ENCODE results near the gene GTF2E1. TPM values are rescaled to one million over a fixed set of nuclear protein-coding genes. Genes with fewer than 3 reads are reported as not detected.

The GTF2E1 gene
- polyA plus RNA-seq, 2 of the 4 experiments (the other 2 are of a cell fraction): 18.6 to 26.8 TPM

DNA sequence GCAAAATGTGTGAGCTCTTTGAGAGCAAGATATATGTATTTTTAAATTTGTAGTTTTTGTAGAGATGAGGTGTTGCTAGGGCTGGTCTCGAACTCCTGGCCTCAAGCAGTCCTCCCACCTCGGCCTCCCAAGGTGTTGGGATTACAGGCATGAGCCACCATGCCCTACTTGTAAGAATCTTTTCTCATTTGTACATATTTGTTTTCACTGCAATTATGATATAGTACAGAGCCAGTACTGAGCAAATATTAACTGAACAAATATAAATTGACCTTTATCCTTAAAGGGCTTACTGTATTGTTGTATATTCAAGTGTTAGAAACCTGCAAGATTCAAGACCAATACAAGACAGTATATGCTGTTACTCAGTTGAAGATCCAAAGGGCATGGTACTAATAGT lies 53.4 kb downstream of the GTF2E1 start:
- no peak overlapping the region for H3K27ac ChIP-seq
- peak in 1 of 2 experiments; percentile 37 for DNase-seq (ENCODE audit: low read depth in 1 of 2, low spot score in 1 of 2)
- peaks cover 19% of the 10 kb centered on the region; the same call in 2 of the 3 replicates for H3K4me1 ChIP-seq
- 4% methylated on average over 2 of the region's 2 CpGs for WGBS (ENCODE audit: missing lambda C conversion rate)
- H3K4me3 ChIP-seq: no peak overlapping the region
- ATAC-seq: peak in 1 of 2 experiments; percentile 51; a peak in 3 of 6 replicates
- no peaks in the 10 kb centered on the region for H3K9me3 ChIP-seq
- FAIRE-seq: no peak
- CTCF ChIA-PET: interaction anchor here (0.9 to 2.3 kb wide), 8 partner anchors 18 to 235 kb away, joined by 3 to 28 read pairs (median 4); partner anchors contain the start of gene HGD
- POLR2A ChIA-PET: no interaction called here
- no peak overlapping the region; the same call in 2 of the 3 replicates for H3K4me2 ChIP-seq
- TF ChIP-seq EHF (CRISPR knock-in tag; IDR thresholded peaks at IDR 0.05) (no peak), ZNF302 (CRISPR knock-in tag; IDR thresholded peaks at IDR 0.05) (no peak), BHLHE40 (IDR thresholded peaks at IDR 0.05; ENCODE audit: low read depth, low read length) (no peak), MAFK (IDR thresholded peaks at IDR 0.05; ENCODE audit: partially characterized antibody) (no peak), JUN (IDR thresholded peaks at IDR 0.05) (no peak), CBX8 (IDR thresholded peaks at IDR 0.05) (no peak), CHD4 (IDR thresholded peaks at IDR 0.05; ENCODE audit: borderline replicate concordance) (no peak)
- TF ChIP-seq, protein P1, sequence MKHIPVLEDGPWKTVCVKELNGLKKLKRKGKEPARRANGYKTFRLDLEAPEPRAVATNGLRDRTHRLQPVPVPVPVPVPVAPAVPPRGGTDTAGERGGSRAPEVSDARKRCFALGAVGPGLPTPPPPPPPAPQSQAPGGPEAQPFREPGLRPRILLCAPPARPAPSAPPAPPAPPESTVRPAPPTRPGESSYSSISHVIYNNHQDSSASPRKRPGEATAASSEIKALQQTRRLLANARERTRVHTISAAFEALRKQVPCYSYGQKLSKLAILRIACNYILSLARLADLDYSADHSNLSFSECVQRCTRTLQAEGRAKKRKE (CRISPR knock-in tag; IDR thresholded peaks at IDR 0.05; ENCODE audit: low read depth): no peak

DNA sequence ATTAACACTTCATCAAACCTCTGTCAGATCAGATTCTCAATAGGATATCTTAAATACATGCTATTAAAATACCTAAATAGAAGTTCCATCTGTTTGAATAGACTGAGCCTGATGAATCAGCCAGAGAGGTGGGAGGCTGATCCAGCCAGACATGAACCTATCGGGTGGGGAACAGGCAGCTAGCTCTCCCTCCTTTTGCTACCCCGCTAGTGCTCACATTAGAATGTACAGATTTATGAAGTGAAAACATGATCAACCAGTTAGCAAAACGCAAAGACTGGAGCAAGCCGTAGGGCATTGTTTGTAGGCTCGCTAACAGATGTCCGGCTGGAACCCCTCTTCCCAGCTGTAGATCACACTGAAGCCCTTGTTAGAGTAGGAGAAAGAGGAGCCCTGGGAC lies 54.4 kb downstream of the GTF2E1 start:
- DNase-seq (ENCODE audit: low read depth in 1 of 2, low spot score in 1 of 2): no peak
- CTCF ChIA-PET: interaction anchor here (2.0 kb wide), 1 partner anchor 235 kb away, joined by 5 read pairs; no protein-coding TSS in a partner anchor
- FAIRE-seq: no peak
- H3K9me3 ChIP-seq: no peaks in the 10 kb centered on the region
- TF ChIP-seq NFE2L2 (conservative IDR thresholded peaks at IDR 0.05; ENCODE audit: low read length) (no peak), ZNF302 (CRISPR knock-in tag; IDR thresholded peaks at IDR 0.05) (no peak)
- H3K4me2 ChIP-seq: no peak overlapping the region
- POLR2A ChIA-PET: no interaction called here
- peaks cover 16% of the 10 kb centered on the region; the same call in 2 of the 3 replicates for H3K4me1 ChIP-seq
- H3K4me3 ChIP-seq: no peak overlapping the region
- H3K27ac ChIP-seq: no peak overlapping the region
- ATAC-seq: no peak
- 89% methylated on average over 6 of the region's 6 CpGs for WGBS (ENCODE audit: missing lambda C conversion rate)

DNA sequence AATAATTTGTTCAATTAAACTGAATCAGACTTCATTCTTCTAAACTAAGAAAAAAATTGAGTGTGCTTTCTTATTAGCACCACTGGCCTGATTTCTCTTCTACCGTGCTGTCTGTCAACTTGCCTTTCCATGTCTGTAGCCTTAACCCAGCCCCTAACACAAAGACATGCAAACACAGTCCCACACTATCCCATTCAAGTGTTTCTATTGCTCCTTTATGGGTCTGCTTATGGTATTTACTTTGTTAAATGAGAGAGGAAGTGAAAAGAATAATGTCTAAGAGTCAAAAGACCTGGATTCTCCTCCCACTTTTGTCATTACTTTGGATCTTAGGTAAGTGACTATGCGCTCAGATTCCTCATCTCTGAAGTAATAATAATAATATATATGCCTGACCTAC lies 55.3 kb downstream of the GTF2E1 start:
- Histone ChIP-seq H3K4me1 (peaks cover 12% of the 10 kb centered on the region; the same call in 2 of the 3 replicates), H3K9me3 (no peaks in the 10 kb centered on the region), H3K4me3 (no peak overlapping the region), H3K4me2 (no peak overlapping the region), H3K27ac (no peak overlapping the region)
- TF ChIP-seq ESRRA (IDR thresholded peaks at IDR 0.05; ENCODE audit: borderline replicate concordance, low read length): no peak
- FAIRE-seq (no peak), ATAC-seq (no peak), DNase-seq (ENCODE audit: low read depth in 1 of 2, low spot score in 1 of 2) (no peak)
- WGBS (ENCODE audit: missing lambda C conversion rate): 93% methylated on average over 2 of the region's 2 CpGs
- ChIA-PET POLR2A (no interaction called here), CTCF (interaction anchor here (1.8 to 2.0 kb wide), 2 partner anchors 230 to 236 kb away, joined by 5 read pairs; no protein-coding TSS in a partner anchor)

DNA sequence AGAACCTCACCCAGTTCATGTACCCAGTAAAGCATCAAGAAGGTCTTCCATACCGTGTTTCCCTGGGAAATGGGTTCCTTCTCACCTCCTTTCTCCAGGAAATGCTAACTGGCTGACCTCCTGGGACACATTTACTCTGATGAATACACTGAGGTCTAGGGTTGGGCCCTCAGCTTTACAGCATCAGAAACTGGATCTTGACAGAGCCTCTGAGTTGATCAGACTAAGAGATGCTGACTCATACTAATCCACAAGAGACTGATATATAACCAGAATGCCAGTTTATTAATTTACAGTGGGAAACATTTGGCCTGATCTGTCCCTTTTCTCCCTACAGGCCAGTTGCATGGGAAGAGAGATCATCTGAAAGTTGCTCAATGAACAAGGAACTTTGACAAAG lies 55.8 kb downstream of the GTF2E1 start:
- 38% methylated on average over 1 of the region's 1 CpG for WGBS (ENCODE audit: missing lambda C conversion rate)
- H3K4me2 ChIP-seq: no peak overlapping the region
- ChIA-PET POLR2A (no interaction called here), CTCF (interaction anchor here (1.8 to 2.0 kb wide), 2 partner anchors 231 to 237 kb away, joined by 5 read pairs; no protein-coding TSS in a partner anchor)
- FAIRE-seq: no peak
- no peak for DNase-seq (ENCODE audit: low read depth in 1 of 2, low spot score in 1 of 2)
- ATAC-seq: no peak
- TF ChIP-seq HEYL (CRISPR knock-in tag; IDR thresholded peaks at IDR 0.05) (no peak), MAFK (IDR thresholded peaks at IDR 0.05; ENCODE audit: partially characterized antibody) (peak; percentile 57)
- H3K27ac ChIP-seq: no peak overlapping the region
- no peaks in the 10 kb centered on the region for H3K9me3 ChIP-seq
- H3K4me1 ChIP-seq: peaks cover 12% of the 10 kb centered on the region; the same call in 2 of the 3 replicates
- H3K4me3 ChIP-seq: no peak overlapping the region

DNA sequence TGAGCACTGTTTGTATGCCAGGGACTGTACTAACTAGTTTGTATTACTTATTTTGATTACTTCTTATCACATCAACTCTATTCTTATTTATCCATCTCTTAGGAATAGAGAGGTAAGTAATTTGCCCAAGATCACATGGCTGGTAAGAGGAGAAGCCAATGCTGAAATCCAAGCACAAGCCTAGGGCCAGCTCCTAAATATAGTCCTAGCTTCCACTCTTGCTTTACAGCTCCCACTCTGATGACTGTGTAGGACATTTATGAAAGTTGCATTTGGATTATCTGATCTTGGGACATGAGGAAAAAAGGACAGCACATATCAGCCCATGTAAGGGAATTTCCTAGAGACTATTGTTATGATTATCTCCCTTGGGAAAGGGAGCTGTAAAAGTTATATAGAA lies 58.1 kb downstream of the GTF2E1 start:
- DNase-seq (ENCODE audit: low read depth in 1 of 2, low spot score in 1 of 2) (no peak), ATAC-seq (no peak), FAIRE-seq (no peak)
- H3K4me1 ChIP-seq: peaks cover 8% of the 10 kb centered on the region; the same call in 2 of the 3 replicates
- CTCF ChIA-PET: no interaction called here
- no peak for TF ChIP-seq POLR2AphosphoS2 (conservative IDR thresholded peaks at IDR 0.05; ENCODE audit: low read length)
- no peak for TF ChIP-seq MAFK (IDR thresholded peaks at IDR 0.05; ENCODE audit: partially characterized antibody)
- H3K27ac ChIP-seq: no peak overlapping the region
- no peak overlapping the region for H3K4me2 ChIP-seq
- no peak overlapping the region for H3K4me3 ChIP-seq
- POLR2A ChIA-PET: interaction anchor here (1.8 kb wide), 1 partner anchor 11 kb away, joined by 3 read pairs; no protein-coding TSS in a partner anchor
- no peaks in the 10 kb centered on the region for H3K9me3 ChIP-seq

DNA sequence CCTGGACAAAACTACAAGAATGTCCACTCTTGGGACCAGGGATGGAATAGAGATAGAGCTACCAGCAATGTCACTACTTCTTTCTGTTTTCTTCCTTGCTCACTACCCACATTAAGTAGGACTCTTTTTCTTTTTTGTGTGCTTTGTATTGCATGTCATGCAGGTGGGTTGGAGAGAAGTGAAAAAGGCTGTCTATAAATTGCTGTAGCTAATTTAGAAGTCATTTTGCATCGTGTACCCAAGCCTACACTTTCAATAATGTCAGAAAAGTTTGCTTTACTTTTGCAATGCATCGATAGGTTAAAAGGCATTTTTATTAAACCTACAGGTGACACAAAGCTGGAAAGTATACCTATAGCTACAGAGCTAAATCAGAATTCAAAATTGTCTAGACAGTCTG lies 58.9 kb downstream of the GTF2E1 start:
- WGBS (ENCODE audit: missing lambda C conversion rate): 46% methylated on average over 2 of the region's 2 CpGs
- no peaks in the 10 kb centered on the region for H3K9me3 ChIP-seq
- FAIRE-seq (no peak), DNase-seq (ENCODE audit: low read depth in 1 of 2, low spot score in 1 of 2) (no peak), ATAC-seq (no peak)
- H3K4me2 ChIP-seq: no peak overlapping the region
- H3K4me3 ChIP-seq: no peak overlapping the region
- POLR2A ChIA-PET: interaction anchor here (1.8 kb wide), 1 partner anchor 12 kb away, joined by 3 read pairs; no protein-coding TSS in a partner anchor
- H3K4me1 ChIP-seq: no peaks in the 10 kb centered on the region; the same call in 2 of the 3 replicates
- H3K27ac ChIP-seq: no peak overlapping the region
- CTCF ChIA-PET: interaction anchor here (0.6 to 1.1 kb wide), 2 partner anchors 50 to 240 kb away, joined by 3 to 4 read pairs; no protein-coding TSS in a partner anchor
- TF ChIP-seq MAZ (IDR thresholded peaks at IDR 0.05; ENCODE audit: borderline replicate concordance, low read depth, low read length) (no peak), MAFK (IDR thresholded peaks at IDR 0.05; ENCODE audit: partially characterized antibody) (no peak), JUNB (IDR thresholded peaks at IDR 0.05) (no peak)
- TF ChIP-seq, protein P2, sequence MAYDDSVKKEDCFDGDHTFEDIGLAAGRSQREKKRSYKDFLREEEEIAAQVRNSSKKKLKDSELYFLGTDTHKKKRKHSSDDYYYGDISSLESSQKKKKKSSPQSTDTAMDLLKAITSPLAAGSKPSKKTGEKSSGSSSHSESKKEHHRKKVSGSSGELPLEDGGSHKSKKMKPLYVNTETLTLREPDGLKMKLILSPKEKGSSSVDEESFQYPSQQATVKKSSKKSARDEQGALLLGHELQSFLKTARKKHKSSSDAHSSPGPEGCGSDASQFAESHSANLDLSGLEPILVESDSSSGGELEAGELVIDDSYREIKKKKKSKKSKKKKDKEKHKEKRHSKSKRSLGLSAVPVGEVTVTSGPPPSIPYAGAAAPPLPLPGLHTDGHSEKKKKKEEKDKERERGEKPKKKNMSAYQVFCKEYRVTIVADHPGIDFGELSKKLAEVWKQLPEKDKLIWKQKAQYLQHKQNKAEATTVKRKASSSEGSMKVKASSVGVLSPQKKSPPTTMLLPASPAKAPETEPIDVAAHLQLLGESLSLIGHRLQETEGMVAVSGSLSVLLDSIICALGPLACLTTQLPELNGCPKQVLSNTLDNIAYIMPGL (CRISPR knock-in tag; IDR thresholded peaks at IDR 0.05; ENCODE audit: borderline replicate concordance): no peak
- TF ChIP-seq, protein P3, sequence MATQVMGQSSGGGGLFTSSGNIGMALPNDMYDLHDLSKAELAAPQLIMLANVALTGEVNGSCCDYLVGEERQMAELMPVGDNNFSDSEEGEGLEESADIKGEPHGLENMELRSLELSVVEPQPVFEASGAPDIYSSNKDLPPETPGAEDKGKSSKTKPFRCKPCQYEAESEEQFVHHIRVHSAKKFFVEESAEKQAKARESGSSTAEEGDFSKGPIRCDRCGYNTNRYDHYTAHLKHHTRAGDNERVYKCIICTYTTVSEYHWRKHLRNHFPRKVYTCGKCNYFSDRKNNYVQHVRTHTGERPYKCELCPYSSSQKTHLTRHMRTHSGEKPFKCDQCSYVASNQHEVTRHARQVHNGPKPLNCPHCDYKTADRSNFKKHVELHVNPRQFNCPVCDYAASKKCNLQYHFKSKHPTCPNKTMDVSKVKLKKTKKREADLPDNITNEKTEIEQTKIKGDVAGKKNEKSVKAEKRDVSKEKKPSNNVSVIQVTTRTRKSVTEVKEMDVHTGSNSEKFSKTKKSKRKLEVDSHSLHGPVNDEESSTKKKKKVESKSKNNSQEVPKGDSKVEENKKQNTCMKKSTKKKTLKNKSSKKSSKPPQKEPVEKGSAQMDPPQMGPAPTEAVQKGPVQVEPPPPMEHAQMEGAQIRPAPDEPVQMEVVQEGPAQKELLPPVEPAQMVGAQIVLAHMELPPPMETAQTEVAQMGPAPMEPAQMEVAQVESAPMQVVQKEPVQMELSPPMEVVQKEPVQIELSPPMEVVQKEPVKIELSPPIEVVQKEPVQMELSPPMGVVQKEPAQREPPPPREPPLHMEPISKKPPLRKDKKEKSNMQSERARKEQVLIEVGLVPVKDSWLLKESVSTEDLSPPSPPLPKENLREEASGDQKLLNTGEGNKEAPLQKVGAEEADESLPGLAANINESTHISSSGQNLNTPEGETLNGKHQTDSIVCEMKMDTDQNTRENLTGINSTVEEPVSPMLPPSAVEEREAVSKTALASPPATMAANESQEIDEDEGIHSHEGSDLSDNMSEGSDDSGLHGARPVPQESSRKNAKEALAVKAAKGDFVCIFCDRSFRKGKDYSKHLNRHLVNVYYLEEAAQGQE (IDR thresholded peaks at IDR 0.05): no peak

All from A549 (cell line).